IMR-90 (cell line): Measurements from ENCODE around the gene CACNA2D3. TPM values are rescaled to one million over a fixed set of nuclear protein-coding genes. Genes with fewer than 3 reads are reported as not detected.
A peak's percentile ranks its signal among the peaks of the same experiment; 100 is the strongest.

ENCODE experiments used
- ATAC-seq: fragments of 200-7000 bp; cut with Tn5 transposase; 2 replicates; pipeline ENCODE4 v1.9.1; 2020; ENCODE audit warnings: low read depth, mild to moderate bottlenecking, moderate library complexity
- BruUV-seq: library from RNA; stranded (reverse); fragments of 400-500 nt; replicated peaks from 2 replicates; lab custom pipeline; 2021; lab: Mats Ljungman, UMichigan
- CTCF ChIA-PET: fragments of 300-600 bp; formaldehyde crosslinking; extraction: SDS; loops from one replicate; lab custom pipeline; 2021; ENCODE audit warnings: antibody characterized with exemption; lab: Yijun Ruan, JAX
- POLR2A ChIA-PET: fragments of 300-600 bp; sonication (Branson Sonifier 250); formaldehyde crosslinking; loops from one replicate; lab custom pipeline; 2022; ENCODE audit warnings: antibody characterized with exemption; ENCODE audit not compliant: unreplicated experiment; lab: Charles Lee
- DNase-seq: peaks from one replicate; pipeline ENCODE4 v3.0.0; 2013
- H2AFZ ChIP-seq: replicated peaks from 2 replicates; pipeline ENCODE3; 2013; ENCODE audit warnings: low read length, mild to moderate bottlenecking; ENCODE audit not compliant: poor library complexity
- H2AK5ac ChIP-seq: 2 replicates; pipeline ENCODE4 v1.6.1; 2013; ENCODE audit warnings: low read depth, low read length, inconsistent platforms
- H2AK9ac ChIP-seq: replicated peaks from 2 replicates; pipeline ENCODE3; 2013; ENCODE audit warnings: mild to moderate bottlenecking, low read depth, low read length, moderate library complexity; ENCODE audit not compliant: poor library complexity
- H2BK120ac ChIP-seq: 2 replicates; pipeline ENCODE4 v1.6.1; 2013; ENCODE audit warnings: low read depth, low read length, inconsistent platforms
- H2BK15ac ChIP-seq: 3 replicates; pipeline ENCODE4 v1.6.1; 2013; ENCODE audit warnings: low read depth, low read length, inconsistent platforms
- H2BK20ac ChIP-seq: 2 replicates; pipeline ENCODE4 v1.6.1; 2013; ENCODE audit warnings: low read depth, mild to moderate bottlenecking, inconsistent platforms, low read length, moderate library complexity
- H2BK5ac ChIP-seq: 2 replicates; pipeline ENCODE4 v1.6.1; 2013; ENCODE audit warnings: mild to moderate bottlenecking, low read depth, low read length, inconsistent platforms; ENCODE audit not compliant: poor library complexity, severe bottlenecking
- H3K14ac ChIP-seq: replicated peaks from 2 replicates; pipeline ENCODE4 v1.6.1; 2013; ENCODE audit warnings: low read depth, low read length, inconsistent platforms
- H3K18ac ChIP-seq: 2 replicates; pipeline ENCODE4 v1.6.1; 2013; ENCODE audit warnings: low read depth, low read length, control low read depth
- H3K23ac ChIP-seq: 2 replicates; pipeline ENCODE4 v1.6.1; 2013; ENCODE audit warnings: low read depth, low read length, inconsistent platforms
- H3K27ac ChIP-seq: 2 replicates; pipeline ENCODE4 v1.5.1; 2013; ENCODE audit warnings: mild to moderate bottlenecking, control low read depth, low read length; ENCODE audit not compliant: insufficient read depth
- H3K27me3 ChIP-seq: 2 replicates; pipeline ENCODE4 v1.6.1; 2013; ENCODE audit warnings: low read length; ENCODE audit not compliant: control insufficient read depth, insufficient read depth
- H3K36me3 ChIP-seq: 2 replicates; pipeline ENCODE4 v1.6.1; 2013; ENCODE audit warnings: low read length, mixed read lengths; ENCODE audit not compliant: control insufficient read depth, insufficient read depth
- H3K4ac ChIP-seq: 2 replicates; pipeline ENCODE4 v1.6.1; 2013; ENCODE audit warnings: low read depth, low read length, inconsistent platforms
- H3K4me1 ChIP-seq: 2 replicates; pipeline ENCODE4 v1.6.1; 2013; ENCODE audit warnings: low read length, mixed read lengths; ENCODE audit not compliant: control insufficient read depth, insufficient read depth
- H3K4me2 ChIP-seq: 2 replicates; pipeline ENCODE4 v1.6.1; 2013; ENCODE audit warnings: low read depth, mild to moderate bottlenecking, control low read depth, low read length, moderate library complexity
- H3K4me3 ChIP-seq: 2 replicates; pipeline ENCODE4 v1.5.1; 2013; ENCODE audit warnings: low read depth, mild to moderate bottlenecking, control low read depth, low read length, moderate library complexity; ENCODE audit not compliant: insufficient read depth
- H3K56ac ChIP-seq: 2 replicates; pipeline ENCODE4 v1.6.1; 2013; ENCODE audit warnings: low read length, inconsistent platforms; ENCODE audit not compliant: insufficient read depth; ENCODE audit errors: extremely low read depth
- H3K79me1 ChIP-seq, 2 experiments: 2 replicates each; pipeline ENCODE4 v1.6.1; 2013; ENCODE audit warnings: low read length in 2 of 2, inconsistent platforms in 1 of 2, low read depth in 1 of 2
- H3K9ac ChIP-seq: 2 replicates; pipeline ENCODE4 v1.6.1; 2013; ENCODE audit warnings: low read depth, low read length, control low read depth
- H3K9me1 ChIP-seq: 2 replicates; pipeline ENCODE4 v1.6.1; 2013; ENCODE audit warnings: low read length, inconsistent platforms; ENCODE audit not compliant: insufficient read depth
- H3K9me3 ChIP-seq: 2 replicates; pipeline ENCODE4 v1.6.1; 2013; ENCODE audit warnings: low read length; ENCODE audit not compliant: control insufficient read depth, insufficient read depth
- H4K20me1 ChIP-seq: 2 replicates; pipeline ENCODE4 v1.6.1; 2013; ENCODE audit warnings: low read length, inconsistent platforms; ENCODE audit not compliant: insufficient read depth
- H4K5ac ChIP-seq: 2 replicates; pipeline ENCODE4 v1.6.1; 2013; ENCODE audit warnings: mild to moderate bottlenecking, low read depth, low read length, control low read depth
- H4K8ac ChIP-seq, 2 experiments: 2 replicates each; pipeline ENCODE4 v1.6.1; 2013; ENCODE audit warnings: low read depth in 2 of 2, low read length in 2 of 2, control low read depth in 1 of 2, inconsistent platforms in 1 of 2
- H4K91ac ChIP-seq: 2 replicates; pipeline ENCODE4 v1.6.1; 2013; ENCODE audit warnings: low read depth, low read length, inconsistent platforms; ENCODE audit not compliant: insufficient read depth
- BHLHE40 ChIP-seq: fragments of 150-350 bp; IDR thresholded peaks from 2 replicates; pipeline ENCODE4 v1.6.1; 2016; ENCODE audit warnings: mild to moderate bottlenecking, low read depth, low read length
- CTCF ChIP-seq: conservative IDR thresholded peaks from 2 replicates; pipeline ENCODE4 v1.5.1; 2012; ENCODE audit warnings: mild to moderate bottlenecking, low read depth, low read length, improper control_type of control experiment
- MAZ ChIP-seq: IDR thresholded peaks from 2 replicates; pipeline ENCODE4 v1.6.1; 2012; ENCODE audit warnings: low read depth, mild to moderate bottlenecking, low read length, improper control_type of control experiment, moderate library complexity, borderline replicate concordance
- NFE2L2 ChIP-seq: fragments of 150-350 bp; IDR thresholded peaks from 2 replicates; pipeline ENCODE4 v1.6.1; 2016; ENCODE audit warnings: low read depth, mild to moderate bottlenecking, low read length
- RAD21 ChIP-seq: IDR thresholded peaks from 2 replicates; pipeline ENCODE4 v1.6.1; 2012; ENCODE audit warnings: low read length, improper control_type of control experiment
- RFX5 ChIP-seq: IDR thresholded peaks from 2 replicates; pipeline ENCODE4 v1.8.0; 2012; ENCODE audit warnings: low read depth, mild to moderate bottlenecking, low read length, moderate library complexity
- SMC3 ChIP-seq: fragments of 150-350 bp; IDR thresholded peaks from 2 replicates; pipeline ENCODE4 v1.6.1; 2016; ENCODE audit warnings: low read depth, mild to moderate bottlenecking, antibody characterized with exemption, low read length, moderate library complexity
- WGBS, 2 experiments: methylation state at CpG; one replicate each; pipeline versions ENCODE4 v1.1.5 to v1.1.7; 2013; ENCODE audit warnings: missing lambda C conversion rate in 2 of 2; ENCODE audit not compliant: insufficient read length in 1 of 2; ENCODE audit errors: extremely low coverage in 2 of 2; 5-methylcytosine and 5-hydroxymethylcytosine counted together
- dilution Hi-C: fragments of 300-500 bp; cut with HindIII; formaldehyde crosslinking; loops from one replicate; pipeline ENCODE4 v1.14.3; 2018; ENCODE audit warnings: low sequenced_read_pairs; ENCODE audit not compliant: unreplicated experiment
- in situ Hi-C: fragments of 300-500 bp; cut with MboI; formaldehyde crosslinking; loops from 3 replicates; pipeline ENCODE4 v1.14.3; 2019; ENCODE audit warnings: low sequenced_read_pairs, inconsistent platforms, mixed read lengths
- intact Hi-C: fragments of 100-400 bp; cut with micrococcal nuclease; formaldehyde crosslinking; loops from 2 replicates; pipeline ENCODE4 v1.10.0; 2022
- polyA plus RNA-seq, 3 experiments: library from polyadenylated mRNA; depleted of rRNA; stranded (reverse); fragments of >200 nt; gene quantifications; 2 replicates each; pipeline ENCODE4 v1.2.3, GENCODE V29; 2012; ENCODE audit warnings: low replicate concordance in 1 of 3
- total RNA-seq: library from RNA; depleted of rRNA; stranded (reverse); fragments of >200 nt; gene quantifications from 2 replicates; pipeline ENCODE4 v1.2.3, GENCODE V29; 2012

CACNA2D3 gene
- total and polyA plus RNA-seq, 2 of the 4 experiments (the other 2 are of a cell fraction) = 0.36 to 0.41 TPM

DNA sequence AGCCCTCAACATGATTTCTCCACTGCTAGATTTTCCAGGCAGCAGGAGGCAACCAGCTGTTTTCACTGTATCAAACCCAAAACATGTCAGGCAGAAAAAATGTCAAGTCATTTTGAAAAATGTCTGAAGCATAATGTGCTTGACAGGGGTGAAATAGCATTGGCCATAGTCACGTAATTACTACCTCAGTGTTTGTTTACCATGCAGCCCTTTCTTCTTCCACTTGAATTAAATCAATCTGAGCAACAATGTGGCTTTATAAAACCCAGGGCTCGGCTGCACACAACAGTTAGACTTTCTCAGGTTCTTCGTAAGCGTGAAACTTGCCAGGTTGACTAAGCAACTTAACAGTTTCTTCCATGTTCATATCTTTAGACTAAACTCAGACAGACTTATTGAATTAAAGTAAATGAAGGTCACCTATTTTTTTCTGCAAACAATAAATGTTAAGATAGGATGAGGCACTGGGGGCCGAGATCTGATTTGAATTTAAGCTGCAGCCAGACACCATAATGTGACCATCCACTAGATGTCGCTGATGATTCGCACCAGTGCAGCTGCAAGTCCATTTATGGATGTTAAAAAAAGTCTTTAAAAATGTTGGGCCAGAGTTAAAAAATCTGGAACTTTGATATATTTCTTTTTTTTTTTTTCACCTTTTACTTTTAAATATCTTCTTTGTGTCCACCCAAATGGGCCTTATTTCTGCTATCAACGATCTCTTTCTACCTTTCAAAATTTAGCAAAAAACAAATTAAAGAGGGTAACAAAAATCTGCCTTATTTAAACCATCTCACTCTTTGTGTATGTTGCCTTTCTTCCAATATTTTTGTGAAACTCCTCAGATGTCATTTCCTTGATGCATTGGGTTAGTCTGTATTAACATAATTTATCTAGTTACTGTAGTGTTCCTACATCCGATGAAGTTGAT, 305.9 kb downstream of the CACNA2D3 start:
- no peaks in the 10 kb centered on the region for H3K27me3 ChIP-seq
- TF ChIP-seq CTCF (peak; percentile 88), RAD21 (peak; percentile 83), MAZ (no peak), SMC3 (peak; percentile 62; the same call in 1 of the 2 replicates), BHLHE40 (no peak), RFX5 (no peak), NFE2L2 (peak; percentile 29; the same call in 1 of the 2 replicates)
- no peaks in the 10 kb centered on the region for H3K9me1 ChIP-seq
- no peak overlapping the region for H3K14ac ChIP-seq
- H3K4me2 ChIP-seq = no peak overlapping the region
- POLR2A ChIA-PET = no interaction called here
- no TSS peak for BruUV-seq
- no peak overlapping the region for H3K18ac ChIP-seq
- intact Hi-C loops = loop anchor here (1.0 to 10.0 kb wide), 12 partner anchors 404 to 1823 kb away; partner anchors contain the start of gene WNT5A
- no peak overlapping the region for H3K56ac ChIP-seq
- no peak overlapping the region for H2BK15ac ChIP-seq
- H4K8ac ChIP-seq = no peak overlapping the region
- H2BK120ac ChIP-seq = no peak overlapping the region
- in situ Hi-C loops = loop anchor here (10.0 to 25.0 kb wide), 5 partner anchors 409 to 1827 kb away; partner anchors contain the start of gene WNT5A
- CTCF ChIA-PET = interaction anchor here (0.6 to 1.4 kb wide), 11 partner anchors 9 to 1989 kb away, joined by 3 to 7 read pairs (median 4); no protein-coding TSS in a partner anchor
- no peaks in the 10 kb centered on the region for H4K20me1 ChIP-seq
- no peak overlapping the region for H2AK5ac ChIP-seq
- no peak overlapping the region for H4K5ac ChIP-seq
- H2BK5ac ChIP-seq = no peak overlapping the region
- no peaks in the 10 kb centered on the region for H3K4me1 ChIP-seq
- 0% methylated on average over 1 of the region's 9 CpGs; no CpG with 5 or more reads in 1 of the 2 experiments for WGBS, 2 experiments
- H3K27ac ChIP-seq = no peak overlapping the region
- DNase-seq = peak; percentile 76
- no peak overlapping the region for H2AFZ ChIP-seq
- no peak overlapping the region for H4K91ac ChIP-seq
- no peaks in the 10 kb centered on the region for H3K79me1 ChIP-seq
- peak; percentile 90 for ATAC-seq
- H3K9me3 ChIP-seq = no peaks in the 10 kb centered on the region
- no peak overlapping the region for H2AK9ac ChIP-seq
- H2BK20ac ChIP-seq = no peak overlapping the region
- dilution Hi-C loops = no loop called here
- no peaks in the 10 kb centered on the region for H3K36me3 ChIP-seq
- H3K23ac ChIP-seq = no peak overlapping the region
- no peak overlapping the region for H3K4me3 ChIP-seq
- no peak overlapping the region for H3K9ac ChIP-seq
- H3K4ac ChIP-seq = no peak overlapping the region
